Right kidney (tissue), 1 donor: Measurements from ENCODE around the gene PLEKHA4.
A peak's percentile ranks its signal among the peaks of the same experiment; 100 is the strongest.

Experiments
- DNase-seq: peaks from one replicate; pipeline ENCODE4 v3.0.0-alpha.2; 2016

Gene PLEKHA4

GRCh38 chr19:48826606-48827020, 41.8 kb downstream of the PLEKHA4 start:
- no peak for DNase-seq

GRCh38 chr19:48822514-48822913, 45.9 kb downstream of the PLEKHA4 start:
- DNase-seq: no peak

- DNase-seq: no peak
Observed at GRCh38 chr19:48821633-48822032, 46.8 kb downstream of the PLEKHA4 start.

GRCh38 chr19:48819366-48819816, 49.0 kb downstream of the PLEKHA4 start:
- no peak for DNase-seq

GRCh38 chr19:48818234-48818820, 50.1 kb downstream of the PLEKHA4 start:
- no peak for DNase-seq

- DNase-seq: no peak
Observed at GRCh38 chr19:48817585-48818124, 50.8 kb downstream of the PLEKHA4 start.

GRCh38 chr19:48815870-48816501, 52.4 kb downstream of the PLEKHA4 start:
- DNase-seq: no peak

GRCh38 chr19:48814895-48815294, 53.5 kb downstream of the PLEKHA4 start:
- no peak for DNase-seq

GRCh38 chr19:48813123-48813913, 55.1 kb downstream of the PLEKHA4 start:
- DNase-seq: no peak

GRCh38 chr19:48812094-48812929, 56.1 kb downstream of the PLEKHA4 start:
- peak; percentile 80 for DNase-seq

GRCh38 chr19:48810151-48810550, 58.3 kb downstream of the PLEKHA4 start:
- no peak for DNase-seq

- DNase-seq: no peak
Observed at GRCh38 chr19:48807590-48808308, 60.7 kb downstream of the PLEKHA4 start.

- peak; percentile 58 for DNase-seq
Observed at GRCh38 chr19:48806818-48807589, 61.4 kb downstream of the PLEKHA4 start.

GRCh38 chr19:48806518-48806817, 61.9 kb downstream of the PLEKHA4 start:
- DNase-seq: no peak

GRCh38 chr19:48805452-48805851, 63.0 kb downstream of the PLEKHA4 start:
- DNase-seq: no peak

GRCh38 chr19:48804496-48804895, 63.9 kb downstream of the PLEKHA4 start:
- DNase-seq: no peak

- DNase-seq: no peak
Observed at GRCh38 chr19:48802623-48803022, 65.8 kb downstream of the PLEKHA4 start.

GRCh38 chr19:48799358-48800300, 68.8 kb downstream of the PLEKHA4 start:
- DNase-seq: no peak

- no peak for DNase-seq
Observed at GRCh38 chr19:48798937-48799336, 69.5 kb downstream of the PLEKHA4 start.

- DNase-seq: no peak
Observed at GRCh38 chr19:48797103-48797502, 71.3 kb downstream of the PLEKHA4 start.
